K562 (cell line): ENCODE results near the gene CEMP1. TPM values are rescaled to one million over a fixed set of nuclear protein-coding genes. Genes with fewer than 3 reads are reported as not detected.

Source experiments
- ARNT ChIP-seq, 2 experiments: fragments of 450-650 bp; IDR thresholded peaks; 2 replicates each; pipeline ENCODE4 v1.6.1; 2016; ENCODE audit warnings: mild to moderate bottlenecking in 1 of 2
- BCL6 ChIP-seq: fragments of 250-450 bp; sonication (Bioruptor Pico); IDR thresholded peaks from 2 replicates; pipeline ENCODE4 v1.4.0; 2020
- E2F1 ChIP-seq: sonication (generic); formaldehyde crosslinking; IDR thresholded peaks from 2 replicates; pipeline ENCODE4 v1.8.1; 2023; ENCODE audit warnings: mild to moderate bottlenecking, missing genetic modification reagents, moderate library complexity
- ETV1 ChIP-seq: fragments of 450-650 bp; conservative IDR thresholded peaks from 2 replicates; pipeline ENCODE4 v1.6.1; 2016; ENCODE audit warnings: missing genetic modification characterization, control low read depth, low read depth, missing compliant biosample characterization
- NFIC ChIP-seq: fragments of 450-650 bp; IDR thresholded peaks from 2 replicates; pipeline ENCODE4 v1.6.1; 2017; ENCODE audit warnings: mild to moderate bottlenecking, inconsistent platforms
- RFX5 ChIP-seq: IDR thresholded peaks from 2 replicates; pipeline ENCODE4 v1.6.1; 2011; ENCODE audit warnings: low read depth, mild to moderate bottlenecking, improper control_type of control experiment, low read length
- SMAD3 ChIP-seq: fragments of 450-650 bp; formaldehyde crosslinking; conservative IDR thresholded peaks from 2 replicates; pipeline ENCODE4 v1.4.0; 2020; ENCODE audit warnings: mild to moderate bottlenecking
- SRSF1 ChIP-seq: fragments of 200-400 bp; formaldehyde crosslinking; IDR thresholded peaks from 2 replicates; pipeline ENCODE4 v1.6.1; 2017; ENCODE audit warnings: mild to moderate bottlenecking, low read depth, low read length, moderate library complexity
- STAT5A ChIP-seq: IDR thresholded peaks from 2 replicates; pipeline ENCODE4 v1.6.1; 2012; ENCODE audit warnings: low read length, inconsistent platforms, borderline replicate concordance
- XRCC5 ChIP-seq: fragments of 200-400 bp; formaldehyde crosslinking; IDR thresholded peaks from 2 replicates; pipeline ENCODE4 v1.6.1; 2017; ENCODE audit warnings: low read depth, mild to moderate bottlenecking, low read length
- ZBTB5 ChIP-seq: fragments of 450-650 bp; IDR thresholded peaks from 2 replicates; pipeline ENCODE4 v1.6.1; 2017; ENCODE audit warnings: antibody characterized with exemption
- polyA plus RNA-seq, 8 experiments: library from polyadenylated mRNA; depleted of rRNA in 4 of 8; stranded (reverse) in 5 of 8; unstranded in 3 of 8; fragments of >200 nt; fragmentation: Nextera tagmentation in 2 of 8; fragmentation: Illumina TruSeq in 1 of 8; extraction: Ambion mirVana in 2 of 8; extraction: Trizol in 1 of 8; gene quantifications; 2 replicates each; pipeline versions ENCODE4 v1.2.1 to v1.2.3, GENCODE V29; 2011 to 2014; ENCODE audit warnings: inconsistent platforms in 1 of 8, missing spikeins in 1 of 8
- total RNA-seq, 7 experiments: library from RNA; depleted of rRNA in 6 of 7; stranded (reverse); fragments of >200 nt in 6 of 7; fragmentation: Illumina TruSeq in 2 of 7; extraction: Trizol in 2 of 7; gene quantifications; 2 replicates each; pipeline versions ENCODE4 v1.2.1 to v1.2.3, GENCODE V29; 2011 to 2021; ENCODE audit warnings: low replicate concordance in 1 of 7
- TF ChIP-seq, protein P1 (sequence below): conservative IDR thresholded peaks from 2 replicates; pipeline ENCODE4 v1.6.1; 2011; ENCODE audit warnings: low read depth, mild to moderate bottlenecking, low read length; ENCODE audit not compliant: control insufficient read depth
- TF ChIP-seq, protein P2 (sequence below): fragments of 250-450 bp; sonication (Bioruptor Pico); IDR thresholded peaks from 2 replicates; pipeline ENCODE4 v1.4.0; 2020; ENCODE audit warnings: mild to moderate bottlenecking, moderate library complexity
- TF ChIP-seq, protein P3 (sequence below): fragments of 250-450 bp; sonication (Bioruptor Pico); IDR thresholded peaks from 2 replicates; pipeline ENCODE4 v1.8.0; 2022; ENCODE audit warnings: inconsistent platforms, mild to moderate bottlenecking, moderate library complexity, borderline replicate concordance
- TF ChIP-seq, protein P4 (sequence below): fragments of 200-800 bp; sonication (Bioruptor generic); IDR thresholded peaks from 2 replicates; pipeline ENCODE4 v1.6.1; 2016; ENCODE audit warnings: missing genetic modification characterization, missing compliant biosample characterization

Gene CEMP1
- total and polyA plus RNA-seq, 9 of the 15 experiments (the other 6 are each of a cell fraction or from before 2014, with no cell fraction given) = 0.05 to 0.45 TPM; not detected in 7

DNA sequence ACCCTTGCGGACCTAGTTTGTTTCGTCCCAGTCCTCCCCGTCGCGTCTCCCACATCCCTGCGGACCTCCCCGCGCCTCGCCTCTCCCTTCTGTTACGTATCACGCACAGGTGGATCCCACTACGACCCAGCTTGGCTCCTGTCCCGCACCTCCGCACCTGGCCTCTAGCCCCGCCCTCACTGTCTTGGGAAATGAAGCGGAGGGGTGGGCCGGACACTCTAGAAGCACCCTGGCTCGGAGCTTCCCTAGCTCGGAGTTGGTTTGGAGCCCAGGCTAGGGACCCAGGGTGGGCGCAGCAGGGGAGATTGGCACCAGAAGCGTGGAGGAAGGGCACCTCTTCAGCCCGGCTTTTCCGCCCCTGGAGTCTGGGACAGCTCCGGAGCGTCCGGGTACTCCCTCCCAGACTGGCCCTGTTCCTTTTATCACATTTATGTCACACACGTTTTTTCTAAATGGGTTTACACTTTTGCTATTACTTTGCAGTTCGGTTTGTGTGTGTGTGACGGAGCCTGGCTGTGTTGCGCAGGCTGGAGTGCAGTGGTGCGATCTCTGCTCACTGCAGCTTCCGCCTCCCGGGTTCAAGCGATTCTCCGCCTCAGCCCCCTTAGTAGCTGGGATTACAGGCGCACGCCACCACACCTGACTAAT, 1.4 kb upstream of the CEMP1 start (continued):
- TF ChIP-seq XRCC5 = no peak
- no peak for TF ChIP-seq RFX5
- no peak for TF ChIP-seq SRSF1
- TF ChIP-seq ZBTB5 = no peak
- no peak for TF ChIP-seq ARNT (IDR thresholded peaks at IDR 0.05)
- TF ChIP-seq, protein P1, sequence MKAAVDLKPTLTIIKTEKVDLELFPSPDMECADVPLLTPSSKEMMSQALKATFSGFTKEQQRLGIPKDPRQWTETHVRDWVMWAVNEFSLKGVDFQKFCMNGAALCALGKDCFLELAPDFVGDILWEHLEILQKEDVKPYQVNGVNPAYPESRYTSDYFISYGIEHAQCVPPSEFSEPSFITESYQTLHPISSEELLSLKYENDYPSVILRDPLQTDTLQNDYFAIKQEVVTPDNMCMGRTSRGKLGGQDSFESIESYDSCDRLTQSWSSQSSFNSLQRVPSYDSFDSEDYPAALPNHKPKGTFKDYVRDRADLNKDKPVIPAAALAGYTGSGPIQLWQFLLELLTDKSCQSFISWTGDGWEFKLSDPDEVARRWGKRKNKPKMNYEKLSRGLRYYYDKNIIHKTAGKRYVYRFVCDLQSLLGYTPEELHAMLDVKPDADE = no peak
- TF ChIP-seq NFIC = peak; percentile 67
- TF ChIP-seq ETV1 (tag) = no peak
- TF ChIP-seq, protein P2, sequence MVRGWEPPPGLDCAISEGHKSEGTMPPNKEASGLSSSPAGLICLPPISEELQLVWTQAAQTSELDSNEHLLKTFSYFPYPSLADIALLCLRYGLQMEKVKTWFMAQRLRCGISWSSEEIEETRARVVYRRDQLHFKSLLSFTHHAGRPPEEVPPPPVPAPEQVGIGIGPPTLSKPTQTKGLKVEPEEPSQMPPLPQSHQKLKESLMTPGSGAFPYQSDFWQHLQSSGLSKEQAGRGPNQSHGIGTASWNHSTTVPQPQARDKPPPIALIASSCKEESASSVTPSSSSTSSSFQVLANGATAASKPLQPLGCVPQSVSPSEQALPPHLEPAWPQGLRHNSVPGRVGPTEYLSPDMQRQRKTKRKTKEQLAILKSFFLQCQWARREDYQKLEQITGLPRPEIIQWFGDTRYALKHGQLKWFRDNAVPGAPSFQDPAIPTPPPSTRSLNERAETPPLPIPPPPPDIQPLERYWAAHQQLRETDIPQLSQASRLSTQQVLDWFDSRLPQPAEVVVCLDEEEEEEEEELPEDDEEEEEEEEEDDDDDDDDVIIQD = no peak
- no peak for TF ChIP-seq E2F1 (CRISPR knock-in tag)
- TF ChIP-seq, protein P3, sequence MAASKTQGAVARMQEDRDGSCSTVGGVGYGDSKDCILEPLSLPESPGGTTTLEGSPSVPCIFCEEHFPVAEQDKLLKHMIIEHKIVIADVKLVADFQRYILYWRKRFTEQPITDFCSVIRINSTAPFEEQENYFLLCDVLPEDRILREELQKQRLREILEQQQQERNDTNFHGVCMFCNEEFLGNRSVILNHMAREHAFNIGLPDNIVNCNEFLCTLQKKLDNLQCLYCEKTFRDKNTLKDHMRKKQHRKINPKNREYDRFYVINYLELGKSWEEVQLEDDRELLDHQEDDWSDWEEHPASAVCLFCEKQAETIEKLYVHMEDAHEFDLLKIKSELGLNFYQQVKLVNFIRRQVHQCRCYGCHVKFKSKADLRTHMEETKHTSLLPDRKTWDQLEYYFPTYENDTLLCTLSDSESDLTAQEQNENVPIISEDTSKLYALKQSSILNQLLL (CRISPR knock-in tag) = no peak
- TF ChIP-seq SMAD3 = no peak
- no peak for TF ChIP-seq BCL6 (CRISPR knock-in tag)
- TF ChIP-seq, protein P4, sequence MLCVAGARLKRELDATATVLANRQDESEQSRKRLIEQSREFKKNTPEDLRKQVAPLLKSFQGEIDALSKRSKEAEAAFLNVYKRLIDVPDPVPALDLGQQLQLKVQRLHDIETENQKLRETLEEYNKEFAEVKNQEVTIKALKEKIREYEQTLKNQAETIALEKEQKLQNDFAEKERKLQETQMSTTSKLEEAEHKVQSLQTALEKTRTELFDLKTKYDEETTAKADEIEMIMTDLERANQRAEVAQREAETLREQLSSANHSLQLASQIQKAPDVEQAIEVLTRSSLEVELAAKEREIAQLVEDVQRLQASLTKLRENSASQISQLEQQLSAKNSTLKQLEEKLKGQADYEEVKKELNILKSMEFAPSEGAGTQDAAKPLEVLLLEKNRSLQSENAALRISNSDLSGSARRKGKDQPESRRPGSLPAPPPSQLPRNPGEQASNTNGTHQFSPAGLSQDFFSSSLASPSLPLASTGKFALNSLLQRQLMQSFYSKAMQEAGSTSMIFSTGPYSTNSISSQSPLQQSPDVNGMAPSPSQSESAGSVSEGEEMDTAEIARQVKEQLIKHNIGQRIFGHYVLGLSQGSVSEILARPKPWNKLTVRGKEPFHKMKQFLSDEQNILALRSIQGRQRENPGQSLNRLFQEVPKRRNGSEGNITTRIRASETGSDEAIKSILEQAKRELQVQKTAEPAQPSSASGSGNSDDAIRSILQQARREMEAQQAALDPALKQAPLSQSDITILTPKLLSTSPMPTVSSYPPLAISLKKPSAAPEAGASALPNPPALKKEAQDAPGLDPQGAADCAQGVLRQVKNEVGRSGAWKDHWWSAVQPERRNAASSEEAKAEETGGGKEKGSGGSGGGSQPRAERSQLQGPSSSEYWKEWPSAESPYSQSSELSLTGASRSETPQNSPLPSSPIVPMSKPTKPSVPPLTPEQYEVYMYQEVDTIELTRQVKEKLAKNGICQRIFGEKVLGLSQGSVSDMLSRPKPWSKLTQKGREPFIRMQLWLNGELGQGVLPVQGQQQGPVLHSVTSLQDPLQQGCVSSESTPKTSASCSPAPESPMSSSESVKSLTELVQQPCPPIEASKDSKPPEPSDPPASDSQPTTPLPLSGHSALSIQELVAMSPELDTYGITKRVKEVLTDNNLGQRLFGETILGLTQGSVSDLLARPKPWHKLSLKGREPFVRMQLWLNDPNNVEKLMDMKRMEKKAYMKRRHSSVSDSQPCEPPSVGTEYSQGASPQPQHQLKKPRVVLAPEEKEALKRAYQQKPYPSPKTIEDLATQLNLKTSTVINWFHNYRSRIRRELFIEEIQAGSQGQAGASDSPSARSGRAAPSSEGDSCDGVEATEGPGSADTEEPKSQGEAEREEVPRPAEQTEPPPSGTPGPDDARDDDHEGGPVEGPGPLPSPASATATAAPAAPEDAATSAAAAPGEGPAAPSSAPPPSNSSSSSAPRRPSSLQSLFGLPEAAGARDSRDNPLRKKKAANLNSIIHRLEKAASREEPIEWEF (CRISPR knock-in tag) = no peak
- TF ChIP-seq STAT5A = no peak
